ENCODE results near the gene PGAM5. TPM values are rescaled to one million over a fixed set of nuclear protein-coding genes. Genes with fewer than 3 reads are reported as not detected.
A peak's percentile ranks its signal among the peaks of the same experiment; 100 is the strongest.

Gene PGAM5
- total RNA-seq, 1 donor from 2014 or later = 25.4 TPM

GRCh38 chr12:132719954-132720324 is 9.3 kb downstream of the PGAM5 start:
- Histone ChIP-seq H3K27me3 (no peaks in the 10 kb centered on the region), H3K9me3 (no peaks in the 10 kb centered on the region), H3K4me1 (no peaks in the 10 kb centered on the region), H3K27ac (no peak overlapping the region), H3K36me3 (peaks cover 78% of the 10 kb centered on the region), H3K4me3 (no peak overlapping the region)
- DNase-seq (no peak), ATAC-seq (no peak)
- no peak for TF ChIP-seq CTCF (IDR thresholded peaks at IDR 0.05)
- intact Hi-C loops (cut with DNase I) = no loop called here

DNA sequence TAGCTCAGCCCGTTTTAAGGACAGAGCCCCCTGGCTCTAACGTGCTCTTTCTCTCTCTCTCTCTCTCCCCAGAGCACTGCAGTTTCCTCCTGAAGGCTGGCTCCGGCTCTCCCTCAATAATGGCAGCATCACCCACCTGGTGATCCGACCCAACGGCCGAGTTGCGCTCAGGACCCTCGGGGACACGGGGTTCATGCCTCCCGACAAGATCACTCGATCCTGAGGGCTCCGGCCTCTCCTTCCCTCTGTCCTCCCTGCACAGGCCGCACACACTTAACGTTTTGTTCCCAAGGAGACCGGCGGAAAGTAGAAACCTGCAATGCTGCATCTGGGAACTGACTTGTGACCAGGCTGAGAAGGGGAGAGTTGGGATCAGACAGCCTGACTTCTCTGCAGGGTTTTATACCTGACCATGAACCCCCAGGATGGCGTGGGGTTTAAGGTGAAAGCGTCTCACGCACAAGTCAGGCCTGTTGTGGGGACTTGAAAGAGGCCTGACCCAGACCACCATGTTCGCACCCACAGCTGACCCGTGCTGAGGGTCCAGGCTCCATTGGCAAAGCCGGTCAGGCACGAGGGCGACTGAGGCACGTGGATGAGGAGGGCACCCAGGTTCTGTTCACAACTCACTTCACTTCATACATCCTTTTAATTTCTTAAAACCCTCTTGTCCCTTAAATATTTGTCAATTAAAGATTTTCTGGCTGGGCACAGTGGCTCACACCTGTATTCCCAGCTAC is 10.1 kb downstream of the PGAM5 start:
- no peak for ATAC-seq
- DNase-seq = no peak
- H3K36me3 ChIP-seq = peaks cover 83% of the 10 kb centered on the region
- intact Hi-C loops (cut with DNase I) = no loop called here
- H3K27me3 ChIP-seq = no peaks in the 10 kb centered on the region
- TF ChIP-seq CTCF (IDR thresholded peaks at IDR 0.05) = no peak
- no peak overlapping the region for H3K4me3 ChIP-seq
- no peaks in the 10 kb centered on the region for H3K4me1 ChIP-seq
- no peaks in the 10 kb centered on the region for H3K9me3 ChIP-seq
- H3K27ac ChIP-seq = no peak overlapping the region

- Histone ChIP-seq H3K27me3 (no peaks in the 10 kb centered on the region), H3K9me3 (no peaks in the 10 kb centered on the region), H3K27ac (no peak overlapping the region), H3K36me3 (peaks cover 91% of the 10 kb centered on the region), H3K4me3 (no peak overlapping the region), H3K4me1 (no peaks in the 10 kb centered on the region)
- no peak for ATAC-seq
- no peak for DNase-seq
- intact Hi-C loops (cut with DNase I) = no loop called here
- no peak for TF ChIP-seq CTCF (IDR thresholded peaks at IDR 0.05)
Measured at GRCh38 chr12:132723015-132723763, 12.5 kb downstream of the PGAM5 start.

GRCh38 chr12:132723764-132724140 is 13.1 kb downstream of the PGAM5 start:
- no peak for TF ChIP-seq CTCF (IDR thresholded peaks at IDR 0.05)
- Histone ChIP-seq H3K27me3 (no peaks in the 10 kb centered on the region), H3K9me3 (no peaks in the 10 kb centered on the region), H3K27ac (no peak overlapping the region), H3K4me1 (no peaks in the 10 kb centered on the region), H3K36me3 (peaks cover 95% of the 10 kb centered on the region), H3K4me3 (no peak overlapping the region)
- ATAC-seq = no peak
- DNase-seq = no peak
- intact Hi-C loops (cut with DNase I) = no loop called here

DNA sequence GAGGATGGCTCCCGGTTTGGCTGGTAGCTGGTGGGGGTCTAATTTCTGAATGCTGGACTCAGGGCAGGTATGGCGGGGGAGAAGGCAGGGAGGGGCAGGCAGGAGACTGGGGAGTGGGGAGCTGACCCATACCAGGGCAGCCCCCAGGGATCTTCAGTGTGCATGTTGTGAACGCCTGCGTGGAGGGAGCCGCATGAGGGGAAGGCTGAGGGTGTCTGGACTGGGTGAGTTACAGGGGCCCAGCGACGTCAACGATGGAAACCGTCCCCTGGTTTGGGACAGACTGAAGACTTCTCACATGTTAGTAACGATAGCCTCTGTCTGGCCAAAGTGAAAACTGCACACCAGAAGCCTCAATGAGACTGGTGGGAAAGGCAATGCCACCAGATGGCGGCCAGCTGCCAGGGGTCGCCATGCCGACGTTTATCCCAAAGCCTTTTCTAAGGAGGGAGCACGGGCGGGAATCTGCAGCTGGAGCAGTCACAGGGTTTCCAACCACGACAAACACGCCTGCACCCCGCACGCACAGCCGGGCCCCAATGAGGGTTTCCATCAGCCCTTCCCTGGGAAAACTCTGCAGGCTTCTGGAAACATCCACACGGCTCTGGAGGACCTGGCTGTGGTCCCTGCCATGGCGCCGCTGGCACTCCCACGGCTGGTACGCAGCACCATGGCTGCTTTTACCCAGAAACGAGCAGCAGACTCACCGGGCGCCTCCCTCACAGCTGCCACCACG is 14.0 kb downstream of the PGAM5 start:
- Histone ChIP-seq H3K4me1 (no peaks in the 10 kb centered on the region), H3K36me3 (peaks cover 90% of the 10 kb centered on the region), H3K27ac (no peak overlapping the region), H3K4me3 (no peak overlapping the region), H3K9me3 (no peaks in the 10 kb centered on the region), H3K27me3 (no peaks in the 10 kb centered on the region)
- intact Hi-C loops (cut with DNase I) = no loop called here
- TF ChIP-seq CTCF (IDR thresholded peaks at IDR 0.05) = no peak
- DNase-seq (no peak), ATAC-seq (peak; percentile 8)
